VCaP (cell line): Measurements from ENCODE around the gene NSF.

Experiments used
- H3K27ac ChIP-seq: fragments of 450-650 bp; 2 replicates; pipeline ENCODE4 v1.5.1; 2017
- CTCF ChIP-seq: fragments of 450-650 bp; conservative IDR thresholded peaks from 2 replicates; pipeline ENCODE4 v1.5.1; 2017; ENCODE audit warnings: mild to moderate bottlenecking, moderate library complexity

The NSF gene

GRCh38 chr17:46803544-46803943 lies 213.1 kb downstream of the NSF start:
- H3K27ac ChIP-seq, result no peak overlapping the region
- no peak for TF ChIP-seq CTCF

- H3K27ac ChIP-seq, result no peak overlapping the region
- TF ChIP-seq CTCF, result no peak
These were observed 215.3 kb downstream of the NSF start for GRCh38 chr17:46805771-46806170.
